Smooth muscle cell (in vitro differentiated cells): ENCODE data around the gene ILF2. TPM values are rescaled to one million over a fixed set of nuclear protein-coding genes. Genes with fewer than 3 reads are reported as not detected.
A peak's percentile ranks its signal among the peaks of the same experiment; 100 is the strongest.

ENCODE experiments used
- DNase-seq: peaks from one replicate; lab custom pipeline; 2025; ENCODE audit not compliant: unreplicated experiment; lab: John Stamatoyannopoulos, UW
- H2AFZ ChIP-seq: fragments of 200-600 bp; sonication (generic); 2 replicates; pipeline ENCODE4 v1.6.0; 2016; ENCODE audit warnings: antibody characterized with exemption, low read depth, mild to moderate bottlenecking
- H3F3A ChIP-seq: fragments of 200-600 bp; sonication (generic); 2 replicates; pipeline ENCODE4 v1.6.0; 2017; ENCODE audit warnings: antibody characterized with exemption, low read depth
- H3K27ac ChIP-seq: fragments of 200-600 bp; sonication (generic); 2 replicates; pipeline ENCODE4 v1.5.1; 2016; ENCODE audit warnings: low read depth, mild to moderate bottlenecking
- H3K27me3 ChIP-seq: fragments of 200-600 bp; sonication (generic); 2 replicates; pipeline ENCODE4 v1.6.1; 2016; ENCODE audit warnings: low read depth, mild to moderate bottlenecking
- H3K36me3 ChIP-seq: fragments of 200-600 bp; sonication (generic); 2 replicates; pipeline ENCODE4 v1.5.1; 2016; ENCODE audit warnings: low read depth
- H3K4me1 ChIP-seq: fragments of 200-600 bp; sonication (generic); 2 replicates; pipeline ENCODE4 v1.5.1; 2016; ENCODE audit warnings: low read depth
- H3K4me2 ChIP-seq: fragments of 200-600 bp; sonication (generic); 2 replicates; pipeline ENCODE4 v1.6.0; 2016; ENCODE audit warnings: mild to moderate bottlenecking
- H3K4me3 ChIP-seq: fragments of 200-600 bp; sonication (generic); 2 replicates; pipeline ENCODE4 v1.5.1; 2016; ENCODE audit warnings: mild to moderate bottlenecking
- H3K79me2 ChIP-seq: fragments of 200-600 bp; sonication (generic); 2 replicates; pipeline ENCODE4 v1.6.0; 2016; ENCODE audit warnings: low read depth, mild to moderate bottlenecking
- H3K9ac ChIP-seq: fragments of 200-600 bp; sonication (generic); 2 replicates; pipeline ENCODE4 v1.6.0; 2016; ENCODE audit warnings: low read depth
- H3K9me3 ChIP-seq: fragments of 200-600 bp; sonication (generic); replicated peaks from 2 replicates; pipeline ENCODE4 v1.5.1; 2016; ENCODE audit warnings: low read depth
- H4K20me1 ChIP-seq: fragments of 200-600 bp; sonication (generic); 2 replicates; pipeline ENCODE4 v1.6.0; 2016; ENCODE audit warnings: low read depth
- CTCF ChIP-seq: fragments of 200-600 bp; sonication (generic); IDR thresholded peaks from 2 replicates; pipeline ENCODE4 v1.5.1; 2017; ENCODE audit warnings: borderline replicate concordance, mild to moderate bottlenecking, antibody characterized with exemption; ENCODE audit not compliant: insufficient read depth, poor library complexity, severe bottlenecking
- WGBS: methylation state at CpG from one replicate; pipeline ENCODE4 v1.1.7; 2016; ENCODE audit warnings: low lambda C conversion rate; 5-methylcytosine and 5-hydroxymethylcytosine counted together
- polyA plus RNA-seq: library from polyadenylated mRNA; unstranded; fragments of >200 nt; fragmentation: Nextera tagmentation; extraction: Ambion mirVana; gene quantifications from 2 replicates; pipeline ENCODE4 v1.2.1, GENCODE V29; 2016
- total RNA-seq: library from RNA; depleted of rRNA; stranded (reverse); fragments of >200 nt; gene quantifications from 2 replicates; pipeline ENCODE4 v1.2.3, GENCODE V29; 2014

The ILF2 gene
- total and polyA plus RNA-seq, 2 experiments from 2014 or later: 201 to 241 TPM

- no peaks in the 10 kb centered on the region for H4K20me1 ChIP-seq
- peaks cover 4% of the 10 kb centered on the region for H3F3A ChIP-seq
- TF ChIP-seq CTCF: no peak
- peak overlapping the region; percentile 39 for H3K4me3 ChIP-seq
- no peak overlapping the region for H2AFZ ChIP-seq
- no peak for DNase-seq
- H3K79me2 ChIP-seq: peaks cover 30% of the 10 kb centered on the region
- no peaks in the 10 kb centered on the region for H3K36me3 ChIP-seq
- no peaks in the 10 kb centered on the region for H3K9me3 ChIP-seq
- H3K9ac ChIP-seq: no peak overlapping the region
- H3K4me2 ChIP-seq: peak overlapping the region; percentile 11
- no peak overlapping the region for H3K27ac ChIP-seq
- no peaks in the 10 kb centered on the region for H3K27me3 ChIP-seq
- peaks cover 24% of the 10 kb centered on the region for H3K4me1 ChIP-seq
- 87% methylated on average over 2 of the region's 2 CpGs for WGBS
These were observed 55.4 kb downstream of the ILF2 start for GRCh38 chr1:153615406-153615805.

GRCh38 chr1:153614906-153615305 is 55.9 kb downstream of the ILF2 start:
- Histone ChIP-seq H3K27ac (no peak overlapping the region), H3K9ac (no peak overlapping the region), H3K27me3 (no peaks in the 10 kb centered on the region), H3K9me3 (no peaks in the 10 kb centered on the region), H2AFZ (no peak overlapping the region), H3K4me2 (no peak overlapping the region), H3F3A (peaks cover 8% of the 10 kb centered on the region), H3K36me3 (no peaks in the 10 kb centered on the region), H4K20me1 (no peaks in the 10 kb centered on the region), H3K4me1 (peaks cover 29% of the 10 kb centered on the region), H3K4me3 (no peak overlapping the region), H3K79me2 (peaks cover 33% of the 10 kb centered on the region)
- no peak for TF ChIP-seq CTCF
- WGBS: 93% methylated on average over 6 of the region's 7 CpGs
- DNase-seq: no peak

GRCh38 chr1:153614189-153614900 is 56.4 kb downstream of the ILF2 start:
- no peak overlapping the region for H3K27ac ChIP-seq
- no peak for DNase-seq
- no peak overlapping the region for H2AFZ ChIP-seq
- H3K4me1 ChIP-seq: peaks cover 34% of the 10 kb centered on the region
- 97% methylated on average over 2 of the region's 2 CpGs for WGBS
- H3K4me2 ChIP-seq: peak overlapping the region; percentile 13
- peaks cover 14% of the 10 kb centered on the region for H3F3A ChIP-seq
- TF ChIP-seq CTCF: no peak
- H4K20me1 ChIP-seq: no peaks in the 10 kb centered on the region
- no peaks in the 10 kb centered on the region for H3K9me3 ChIP-seq
- no peak overlapping the region for H3K4me3 ChIP-seq
- H3K27me3 ChIP-seq: no peaks in the 10 kb centered on the region
- H3K79me2 ChIP-seq: peaks cover 33% of the 10 kb centered on the region
- no peak overlapping the region for H3K9ac ChIP-seq
- H3K36me3 ChIP-seq: no peaks in the 10 kb centered on the region

- peak overlapping the region; percentile 18 for H2AFZ ChIP-seq
- H3K9me3 ChIP-seq: no peaks in the 10 kb centered on the region
- no peaks in the 10 kb centered on the region for H3K36me3 ChIP-seq
- H3K9ac ChIP-seq: no peak overlapping the region
- DNase-seq: no peak
- peak overlapping the region; percentile 69 for H3K27ac ChIP-seq
- H3K79me2 ChIP-seq: peaks cover 33% of the 10 kb centered on the region
- H3K4me1 ChIP-seq: peaks cover 41% of the 10 kb centered on the region
- peaks cover 16% of the 10 kb centered on the region for H3F3A ChIP-seq
- peak overlapping the region; percentile 79 for H3K4me3 ChIP-seq
- WGBS: 86% methylated on average over 5 of the region's 5 CpGs
- H4K20me1 ChIP-seq: no peaks in the 10 kb centered on the region
- H3K27me3 ChIP-seq: no peaks in the 10 kb centered on the region
- H3K4me2 ChIP-seq: peak overlapping the region; percentile 99
- TF ChIP-seq CTCF: no peak
These were observed 57.4 kb downstream of the ILF2 start for GRCh38 chr1:153613406-153613805.
